ENCODE results near the gene MARF1.
"Not testable (repeated sequence)": the region's sequence is repeated elsewhere in the genome, so short reads cannot be mapped to it uniquely, and the experiment has no call there.

Gene MARF1

DNA sequence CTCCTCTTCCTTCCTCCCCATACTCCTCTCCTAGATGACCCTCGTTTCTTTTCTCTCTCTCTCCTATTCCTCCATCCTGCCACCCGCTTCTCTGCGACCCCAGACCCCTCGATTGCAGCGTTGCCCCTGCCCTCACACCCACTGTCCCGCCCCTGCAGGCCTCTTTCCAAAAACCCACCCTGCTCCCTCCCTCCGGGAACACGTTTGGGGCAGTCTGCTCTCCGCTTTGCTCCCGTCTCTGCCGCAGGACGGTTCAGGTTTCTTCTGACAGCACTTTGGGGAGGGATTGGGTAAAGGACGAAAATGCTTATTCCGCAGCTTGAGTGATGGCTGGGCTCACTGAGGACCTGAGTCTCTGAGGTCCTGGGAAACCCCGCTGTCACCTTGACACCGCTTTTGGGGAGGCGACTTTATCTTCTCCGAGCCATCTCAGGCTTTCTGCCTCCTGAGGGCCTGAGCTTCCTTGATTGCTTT is 7.8 kb upstream of the MARF1 start:
- no peak for DNase-seq (ENCODE audit: low read depth)

DNA sequence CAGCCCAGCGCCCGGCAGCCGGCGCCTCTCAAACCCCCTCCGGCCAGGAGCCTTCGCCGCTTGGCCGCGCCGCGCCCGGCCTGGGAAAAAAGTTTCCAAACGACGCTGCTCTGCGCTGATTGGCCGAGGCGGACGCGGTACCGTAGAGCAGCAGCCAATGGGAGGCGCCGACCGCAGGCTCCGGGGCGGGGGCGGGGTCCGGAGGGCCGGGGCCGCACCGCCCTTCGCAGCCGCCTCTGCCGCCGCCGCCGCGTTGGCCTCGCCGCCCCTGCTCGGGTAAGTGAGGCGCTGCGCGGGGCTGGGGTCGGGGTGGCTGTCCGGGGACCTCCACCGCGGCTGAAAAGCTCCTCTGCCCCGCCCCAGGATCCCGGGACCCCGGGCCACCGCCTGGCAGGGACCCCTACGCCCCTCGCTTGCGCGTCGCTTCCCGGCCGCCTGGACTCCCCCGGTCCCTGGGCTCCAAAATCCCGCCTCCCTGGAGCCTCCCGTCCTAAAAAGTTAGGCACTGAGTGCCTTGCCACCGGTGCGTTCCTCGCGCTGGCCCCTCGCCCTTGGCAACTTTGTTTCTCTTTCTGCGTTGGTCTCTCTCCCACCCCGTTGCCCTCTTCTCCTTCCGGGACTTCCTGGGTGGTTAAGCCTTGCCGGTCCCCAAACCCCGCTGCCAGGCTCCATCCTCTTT is 7.2 kb upstream of the MARF1 start, which contains the start of gene NDE1:
TSS of gene NDE1 (plus strand) at position 227 of the 679 bp plus-strand sequence. CDS start 14,534 bp downstream, outside the sequence.
- DNase-seq (ENCODE audit: low read depth) = peak; percentile 49

DNA sequence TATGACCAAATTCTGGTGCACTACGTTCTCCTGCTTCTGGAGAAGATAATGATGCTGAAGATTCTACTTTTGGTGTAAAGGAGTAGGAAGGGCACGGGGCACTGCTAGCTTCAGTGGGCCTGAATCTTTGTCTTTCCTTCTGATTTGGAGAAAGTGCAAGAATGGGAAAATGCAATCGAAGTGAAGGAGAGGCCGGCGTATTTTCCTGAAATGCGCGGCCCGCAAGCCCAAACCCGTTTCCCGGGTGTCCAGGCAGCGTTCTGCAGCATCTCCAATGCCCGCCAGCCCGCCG is 6.7 kb upstream of the MARF1 start:
- no peak for DNase-seq (ENCODE audit: low read depth)

DNA sequence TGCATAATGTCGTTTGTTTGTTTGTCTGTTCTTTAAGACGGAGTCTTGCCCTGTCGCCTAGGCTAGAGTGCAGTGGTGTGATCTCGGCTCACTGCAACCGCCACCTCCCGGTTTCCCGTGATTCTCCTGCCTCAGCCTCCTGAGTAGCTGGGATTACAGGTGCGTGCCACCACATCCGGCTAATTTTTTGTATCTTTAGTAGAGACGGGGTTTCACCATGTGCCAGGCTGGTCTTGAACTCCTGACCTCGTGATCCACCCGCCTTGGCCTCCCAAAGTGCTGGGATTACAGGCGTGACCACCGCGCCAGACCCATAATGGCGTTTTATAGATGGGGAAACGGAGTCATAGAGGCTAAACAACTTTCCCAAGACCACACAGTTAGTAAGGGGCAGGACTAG is 6.4 kb upstream of the MARF1 start:
- DNase-seq (ENCODE audit: low read depth) = not testable (repeated sequence)

DNA sequence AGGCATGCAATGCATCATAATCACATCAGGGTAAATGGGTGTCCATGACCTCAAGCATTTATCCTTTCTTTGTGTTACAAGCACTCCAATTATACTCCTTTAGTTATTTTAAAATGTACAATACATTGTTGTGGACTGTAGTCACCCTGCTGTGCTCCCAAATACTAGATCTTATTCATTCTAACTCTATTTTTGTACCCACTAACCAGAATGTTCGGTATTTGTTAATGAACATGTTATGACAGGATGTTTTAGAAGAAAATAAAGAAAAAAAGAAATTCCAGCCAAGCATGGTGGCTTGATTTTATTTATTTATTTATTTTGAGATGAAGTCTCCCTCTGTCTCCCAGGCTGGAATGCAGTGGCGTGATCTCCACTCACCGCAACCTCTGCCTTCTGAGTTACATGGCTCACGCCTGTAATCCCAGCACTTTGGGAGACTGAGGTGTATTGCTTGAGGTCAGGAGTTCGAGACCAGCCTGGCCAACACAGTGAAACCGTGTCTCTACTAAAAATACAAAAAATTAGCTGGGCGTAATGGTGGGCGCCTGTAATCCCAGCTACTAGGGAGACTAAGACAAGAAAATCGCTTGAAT is 5.3 kb upstream of the MARF1 start:
- no peak for DNase-seq (ENCODE audit: low read depth)

DNA sequence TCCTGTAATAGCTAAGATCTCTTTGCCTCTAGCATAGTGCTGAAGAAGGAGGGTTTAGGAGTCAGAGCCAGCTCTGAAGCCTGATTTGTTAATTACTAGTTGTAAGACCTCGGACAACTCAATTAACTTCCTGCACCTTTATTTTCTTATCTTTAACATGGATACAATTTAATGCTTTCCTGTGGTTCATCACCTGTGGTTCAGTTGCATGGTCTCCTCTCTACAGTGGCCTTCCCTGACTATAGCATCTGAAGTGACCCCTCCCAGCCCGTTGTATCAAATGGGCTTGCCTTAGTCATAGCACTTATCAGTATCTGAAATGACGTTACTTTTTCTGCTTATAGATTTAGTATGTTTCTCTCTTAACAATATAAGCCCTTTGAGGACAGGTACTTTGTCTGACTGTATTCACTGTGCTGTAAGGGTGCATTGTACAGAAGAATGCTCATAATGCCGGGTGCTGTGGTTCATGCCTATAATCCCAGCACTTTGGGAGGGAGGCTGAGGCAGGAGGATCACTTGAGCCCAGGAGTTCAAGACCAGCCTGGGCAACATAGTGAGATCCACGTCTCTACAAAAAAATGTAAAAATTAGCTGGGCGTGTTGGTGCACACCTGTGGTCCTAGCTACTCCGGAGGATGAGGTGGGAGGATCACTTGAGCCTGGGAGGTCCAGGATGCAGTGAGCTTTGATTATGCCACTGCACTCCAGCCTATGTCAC is 4.5 kb upstream of the MARF1 start:
- DNase-seq (ENCODE audit: low read depth) = no peak

DNA sequence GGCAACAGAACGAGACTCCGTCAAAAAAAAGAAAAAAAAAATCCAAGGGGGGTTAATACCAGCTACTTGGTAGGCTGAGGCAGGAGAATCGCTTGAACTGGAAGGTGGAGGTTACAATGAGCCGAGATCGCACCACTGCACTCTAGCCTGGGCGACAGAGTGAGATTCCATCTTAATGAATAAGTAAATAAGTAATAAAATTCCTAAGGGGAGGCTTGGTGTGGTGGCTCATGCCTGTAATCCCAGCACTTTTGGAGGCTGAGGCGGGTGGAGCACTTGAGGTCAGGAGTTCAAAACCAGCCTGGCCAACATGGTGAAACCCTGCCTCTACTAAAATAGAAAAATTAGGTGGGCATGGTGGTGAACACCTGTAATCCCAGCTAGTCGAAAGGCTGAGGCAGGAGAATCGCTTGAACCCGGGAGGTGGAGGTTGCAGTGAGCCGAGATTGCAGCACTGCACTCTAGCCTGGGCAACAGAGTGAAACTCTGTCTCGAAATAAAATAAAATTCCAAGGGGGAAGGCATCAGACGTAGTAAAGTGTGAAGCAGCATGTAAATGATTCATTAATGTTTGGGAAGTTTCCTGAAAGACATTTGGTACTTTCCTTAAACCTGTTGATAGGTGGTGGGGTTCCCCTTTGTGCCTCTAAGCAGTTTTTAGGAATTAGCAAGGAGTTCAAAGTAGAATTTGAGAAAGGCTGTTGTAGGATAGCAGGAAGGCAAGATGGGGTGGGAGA is 3.8 kb upstream of the MARF1 start:
- DNase-seq (ENCODE audit: low read depth) = not testable (repeated sequence)

DNA sequence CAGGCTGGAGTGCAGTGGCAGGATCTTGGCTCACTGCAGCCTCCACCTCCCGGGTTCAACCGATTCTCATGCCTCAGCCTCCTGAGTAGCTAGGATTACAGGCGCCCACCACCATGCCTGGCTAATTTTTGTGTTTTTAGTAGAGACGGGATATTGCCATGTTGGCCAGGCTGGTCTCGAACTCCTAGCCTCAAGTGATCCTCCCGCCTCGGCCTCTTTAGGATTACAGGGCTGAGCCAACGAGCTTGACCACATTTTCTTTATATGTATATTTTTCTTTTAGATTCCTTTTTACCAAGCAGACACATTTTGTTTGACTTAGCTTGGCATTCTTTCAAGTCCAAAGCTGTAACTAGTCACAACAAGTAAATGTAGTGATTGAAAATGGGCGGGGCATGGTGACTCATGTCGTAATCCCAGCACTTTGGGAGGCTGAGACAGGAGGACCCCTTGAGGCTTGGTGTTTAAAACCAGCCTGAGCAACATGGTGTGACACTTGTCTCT is 2.1 kb upstream of the MARF1 start:
- DNase-seq (ENCODE audit: low read depth) = not testable (repeated sequence)

DNA sequence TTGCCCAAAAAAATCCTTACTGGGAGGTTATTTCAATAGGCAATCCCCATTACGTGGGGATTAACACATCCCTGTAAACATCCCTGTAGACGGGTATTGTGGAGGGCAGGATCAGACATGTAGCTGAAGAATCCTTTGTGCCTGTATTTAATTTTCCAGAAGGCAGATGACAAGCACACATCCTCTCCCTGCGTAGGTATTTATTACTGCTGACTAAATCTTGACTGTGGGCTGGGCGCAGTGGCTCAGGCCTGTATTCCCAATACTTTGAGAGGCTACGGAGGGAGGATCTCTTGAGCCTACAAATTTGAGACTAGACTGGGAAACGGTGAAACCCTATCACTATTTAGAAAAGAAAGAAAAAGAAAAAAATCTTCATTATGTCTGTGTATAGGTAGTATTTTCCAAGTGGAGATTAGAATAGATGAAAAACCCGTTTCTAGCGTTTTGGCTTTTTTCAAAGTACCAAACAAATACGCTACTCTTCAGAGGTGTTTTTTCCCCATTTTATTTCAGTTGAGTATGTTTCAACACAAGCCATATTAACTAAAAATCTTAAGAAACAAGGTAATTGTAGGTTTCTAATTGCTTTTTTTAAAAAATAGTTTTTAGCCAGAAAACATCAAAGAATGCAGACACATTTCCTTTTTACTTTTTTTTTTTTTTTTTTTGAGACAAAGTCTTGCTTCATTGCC is 1.5 kb upstream of the MARF1 start:
- DNase-seq (ENCODE audit: low read depth) = no peak

DNA sequence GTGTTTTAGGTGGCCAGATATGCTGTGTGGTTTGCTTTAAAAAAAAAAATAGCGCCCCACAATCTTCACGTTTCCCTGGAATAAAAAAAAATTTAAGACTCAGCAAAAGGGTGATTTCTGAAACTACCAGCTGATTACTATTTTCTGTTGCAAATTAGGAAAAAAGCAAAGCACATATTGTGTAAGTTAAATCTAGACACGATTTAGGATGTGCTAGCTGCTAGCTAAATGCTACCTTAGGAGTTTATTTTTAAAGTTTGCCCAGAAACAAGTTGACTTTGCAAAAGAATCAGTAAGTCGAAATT is 944 bp upstream of the MARF1 start:
- DNase-seq (ENCODE audit: low read depth) = no peak

DNA sequence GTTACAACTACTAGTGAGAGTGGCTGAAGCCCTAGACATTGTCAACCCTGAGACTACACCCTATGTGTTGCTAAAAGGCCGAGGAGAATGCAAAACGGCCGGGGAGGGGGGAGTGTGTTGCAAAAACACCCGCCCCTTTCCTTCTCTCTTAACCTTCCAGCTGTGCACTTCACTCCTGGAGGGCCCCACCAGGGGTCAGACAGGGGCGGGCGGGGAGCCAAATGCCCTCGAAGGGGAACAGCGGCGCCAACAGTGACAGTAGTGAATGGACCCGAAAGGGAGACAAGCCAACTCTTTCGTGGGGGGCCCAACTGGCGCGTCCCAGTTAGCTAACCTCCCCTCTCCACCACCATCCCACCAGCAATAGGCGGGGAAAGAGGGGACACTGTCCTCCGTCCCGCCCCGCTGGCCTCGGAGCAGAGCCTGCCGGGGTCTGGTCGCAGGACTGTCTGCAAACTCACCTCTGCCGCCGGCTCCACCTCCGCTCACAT is 352 bp downstream of the MARF1 start:
- no peak for DNase-seq (ENCODE audit: low read depth)

DNA sequence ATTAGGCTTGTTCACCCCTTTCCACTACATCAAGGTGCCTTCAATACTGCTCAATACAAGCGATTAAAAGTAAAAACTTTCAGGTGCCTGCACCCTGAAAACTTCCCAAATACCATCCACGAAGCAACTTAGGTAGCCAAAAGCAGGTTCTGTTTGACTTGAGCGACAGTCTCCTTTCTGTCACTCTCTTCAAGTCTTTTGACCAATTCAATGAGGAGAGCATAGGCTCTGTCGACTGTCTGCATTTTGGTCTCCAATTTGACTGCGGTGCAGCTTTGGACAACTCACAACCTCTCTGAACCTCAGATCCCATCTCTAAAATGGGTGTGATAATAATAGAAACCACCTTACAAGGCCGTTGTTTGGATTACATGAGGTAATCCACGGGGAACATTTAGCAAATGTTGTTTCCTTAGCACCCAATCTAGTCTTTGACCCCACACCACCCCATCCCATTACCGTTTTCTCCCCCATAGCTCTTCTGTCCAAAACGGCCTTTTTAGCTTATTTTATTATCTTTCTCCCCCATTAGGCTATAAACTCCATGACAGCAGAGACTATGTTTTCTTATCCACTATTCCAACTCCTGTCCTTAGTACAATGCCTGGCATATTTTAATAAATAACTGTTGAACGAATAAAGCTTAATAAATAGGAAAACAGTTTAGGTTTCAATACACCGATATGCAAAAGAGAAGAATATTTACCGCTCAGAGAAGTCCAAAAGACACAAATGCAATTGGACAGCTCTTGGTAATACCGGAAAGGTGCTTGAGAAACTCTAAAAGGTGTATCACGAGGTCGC is 999 bp downstream of the MARF1 start:
- DNase-seq (ENCODE audit: low read depth) = no peak

DNA sequence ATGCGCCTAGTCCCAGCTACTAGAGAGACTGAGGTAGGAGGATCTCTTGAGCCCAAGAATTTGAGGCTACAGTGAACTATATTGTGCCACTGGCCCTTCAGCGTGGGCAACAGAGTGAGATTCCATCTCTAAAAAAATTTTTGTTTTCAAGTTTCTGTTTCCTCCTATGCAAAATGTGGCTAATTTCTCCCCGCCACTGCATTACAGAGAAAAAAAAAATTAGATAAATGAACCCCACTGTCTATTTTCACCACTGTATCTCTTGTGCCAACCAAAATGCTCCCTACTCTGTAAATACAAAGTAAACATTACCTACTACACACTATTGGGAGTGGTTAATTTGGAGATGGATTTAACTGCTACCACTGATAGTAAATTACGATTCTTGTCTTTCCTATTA is 2.0 kb downstream of the MARF1 start:
- no peak for DNase-seq (ENCODE audit: low read depth)

DNA sequence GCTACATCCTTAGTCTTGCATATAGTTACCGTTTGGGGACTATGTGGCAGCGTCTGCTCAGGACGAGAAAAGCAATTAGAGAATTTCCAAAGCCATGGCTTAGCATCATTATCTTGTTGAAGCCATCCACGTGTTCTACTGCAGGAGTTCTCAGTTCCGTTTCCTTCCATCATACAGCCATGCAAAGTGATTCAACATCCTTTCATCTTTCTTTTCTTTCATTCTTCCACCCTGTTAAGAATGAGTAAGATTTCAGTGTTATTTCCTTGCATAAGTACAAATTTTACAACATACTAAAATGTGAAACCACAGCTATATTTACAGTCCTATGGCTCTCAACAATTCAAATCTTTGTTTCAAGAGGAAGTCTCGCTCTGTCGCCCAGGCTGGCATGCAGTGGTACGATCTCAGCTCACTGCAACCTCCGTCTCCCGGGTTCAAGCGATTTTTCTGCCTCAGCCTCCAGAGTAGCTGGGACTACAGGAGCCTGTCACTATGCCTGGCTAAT is 3.8 kb downstream of the MARF1 start:
- no peak for DNase-seq (ENCODE audit: low read depth)

DNA sequence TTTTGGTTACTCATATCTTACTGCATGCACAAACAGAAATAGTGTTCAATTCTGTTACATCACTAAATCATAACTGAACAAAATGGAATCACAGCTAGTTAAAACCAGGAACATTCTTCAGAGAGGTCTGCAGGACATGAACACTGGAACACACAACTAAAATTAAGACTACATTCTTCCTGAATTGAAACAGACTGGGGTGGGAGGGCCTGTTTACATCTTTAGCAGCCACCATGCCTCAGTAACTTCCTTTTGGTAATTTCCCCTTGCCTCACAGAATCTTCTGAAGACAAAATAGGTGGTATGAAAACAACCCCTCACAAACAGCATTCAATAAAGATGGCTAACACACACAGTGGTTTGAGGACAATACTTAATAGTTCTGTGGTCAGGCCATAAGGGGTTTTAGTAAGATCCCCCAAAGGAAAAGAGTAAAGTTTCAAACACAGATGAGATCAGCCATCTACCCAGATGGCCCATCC is 6.5 kb downstream of the MARF1 start:
- DNase-seq (ENCODE audit: low read depth) = no peak

DNA sequence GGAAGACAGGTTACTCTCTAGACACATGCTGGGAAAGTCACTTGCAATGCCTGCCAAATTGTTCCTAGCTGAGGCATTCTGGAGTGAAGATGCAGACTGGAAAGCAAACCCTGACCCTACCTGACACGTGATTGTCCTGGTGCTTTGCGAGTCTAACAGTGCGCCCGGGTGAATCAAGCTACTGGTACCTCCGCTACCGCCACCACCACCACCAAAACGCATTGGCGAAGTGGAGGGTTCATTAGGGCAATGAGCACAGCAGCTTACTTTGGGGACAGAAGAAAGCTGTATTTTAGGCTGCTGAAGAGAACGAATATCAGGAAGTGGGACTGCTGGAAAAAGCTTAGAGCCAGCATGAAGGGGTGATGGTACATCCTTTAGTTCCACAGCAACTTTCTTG is 7.0 kb downstream of the MARF1 start:
- DNase-seq (ENCODE audit: low read depth) = no peak

DNA sequence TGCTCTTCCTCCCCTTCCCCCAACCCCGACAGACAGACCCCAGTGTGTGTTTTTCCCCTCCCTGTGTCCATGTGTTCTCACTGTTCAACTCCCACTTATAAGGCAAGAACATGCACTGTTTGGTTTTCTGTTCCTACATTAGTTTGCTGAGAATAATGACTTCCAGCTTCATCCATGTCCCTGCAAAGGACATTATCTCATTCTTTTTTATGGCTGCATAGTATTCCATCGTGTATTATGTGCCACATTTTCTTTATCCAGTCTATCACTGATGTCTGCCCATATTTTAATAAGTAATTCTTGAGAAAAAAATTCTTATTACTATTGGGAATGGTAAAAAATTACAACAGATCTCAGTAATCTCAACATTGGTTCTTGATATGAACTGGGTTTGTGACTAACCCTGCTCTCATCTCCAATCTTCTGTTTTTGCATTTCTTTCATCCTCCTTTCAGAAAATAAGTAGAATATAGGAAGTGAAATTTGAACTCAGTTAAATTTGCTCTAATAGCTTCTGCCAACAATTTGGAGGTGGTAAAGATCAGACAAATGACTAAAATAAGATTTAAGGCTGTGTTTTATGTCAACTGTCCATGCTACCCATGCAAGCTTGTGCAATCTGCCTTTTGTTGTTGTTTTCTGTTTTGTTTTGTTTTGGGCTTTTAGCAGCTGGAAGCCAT is 11.1 kb downstream of the MARF1 start:
- no peak for DNase-seq (ENCODE audit: low read depth)

DNA sequence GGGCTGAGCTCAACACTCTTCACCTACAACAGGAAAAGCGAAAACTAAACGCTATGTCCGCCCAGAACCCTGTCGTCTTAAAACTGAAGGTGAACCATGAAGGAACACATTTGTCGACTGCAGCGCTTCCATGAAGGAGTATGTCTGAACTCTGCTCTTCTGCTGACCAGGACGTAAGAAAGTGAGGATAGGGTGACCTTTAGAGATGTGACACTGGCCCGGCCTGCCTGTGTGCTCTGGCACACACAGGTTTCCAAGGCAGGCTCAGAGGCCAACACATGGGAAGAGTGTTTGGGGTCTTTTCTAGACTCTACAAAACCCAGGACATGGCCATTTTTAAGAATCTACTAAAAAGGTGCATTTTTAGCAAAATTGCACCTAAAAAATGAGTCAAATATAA is 21.1 kb downstream of the MARF1 start:
- DNase-seq (ENCODE audit: low read depth) = no peak

DNA sequence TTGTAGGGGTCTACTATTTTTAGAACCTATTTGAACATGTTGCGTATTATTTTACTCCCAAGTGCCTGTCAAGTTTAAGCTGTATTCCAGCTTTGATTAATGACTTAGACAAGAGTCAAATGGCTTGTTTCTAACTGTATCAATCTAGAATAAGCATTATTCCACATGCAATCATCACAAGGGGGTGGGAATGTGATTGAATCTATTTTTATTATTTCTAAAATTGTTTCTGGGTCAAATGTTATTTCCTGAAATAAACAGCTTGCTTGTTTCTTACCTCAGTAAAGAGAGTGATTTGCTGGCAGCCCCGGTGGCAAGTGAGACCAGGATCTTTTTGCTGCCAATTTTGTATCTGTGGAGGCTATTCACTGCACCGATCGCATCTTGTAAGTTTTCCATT is 21.5 kb downstream of the MARF1 start:
- no peak for DNase-seq (ENCODE audit: low read depth)

DNA sequence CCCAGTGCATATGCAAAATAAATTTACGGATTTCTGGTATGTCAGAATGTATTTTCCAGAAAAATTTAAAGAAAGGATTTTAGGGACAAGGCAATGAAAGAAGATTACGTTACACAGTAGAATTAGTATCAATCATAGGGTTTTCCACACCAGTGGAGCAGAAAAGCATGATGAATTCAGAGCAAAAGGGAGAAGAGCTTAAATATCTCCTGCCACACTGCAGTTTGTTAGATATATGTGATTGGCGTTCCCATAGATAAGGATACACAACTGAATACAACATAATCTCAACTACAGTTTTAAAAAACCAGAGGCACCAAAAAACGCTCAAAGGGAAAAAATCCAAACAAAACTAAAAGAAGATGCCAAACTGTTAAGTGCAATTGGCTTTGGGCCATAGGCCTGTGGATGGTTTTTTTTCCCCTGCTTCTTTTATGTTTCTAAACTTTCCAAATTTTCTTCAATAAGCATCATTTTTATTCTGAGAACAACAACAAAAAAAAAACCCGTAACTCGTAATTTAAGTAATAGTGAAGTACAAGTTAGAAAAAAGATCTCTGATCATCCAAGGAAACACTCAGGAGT is 22.3 kb downstream of the MARF1 start:
- no peak for DNase-seq (ENCODE audit: low read depth)

Data from GM04503 (cell line).